GM12865 (cell line): ENCODE measurements around the gene CACNA1B.

Source experiments
- DNase-seq: peaks from one replicate; pipeline ENCODE4 v3.0.0; 2010; ENCODE audit warnings: low read depth
- H3K4me3 ChIP-seq: 2 replicates; pipeline ENCODE4 v1.5.1; 2011; ENCODE audit warnings: mild to moderate bottlenecking, low read depth, low read length, control low read depth
- CTCF ChIP-seq: IDR thresholded peaks from 2 replicates; pipeline ENCODE4 v1.5.1; 2011; ENCODE audit warnings: low read length, control low read depth, low read depth, inconsistent platforms; ENCODE audit not compliant: insufficient read depth; ENCODE audit errors: missing control alignments

CACNA1B gene

GRCh38 chr9:137972355-137972987, 94.9 kb downstream of the CACNA1B start:
- no peak for TF ChIP-seq CTCF
- no peak for DNase-seq
- no peak overlapping the region for H3K4me3 ChIP-seq

- no peak for DNase-seq
- TF ChIP-seq CTCF = no peak
- no peak overlapping the region for H3K4me3 ChIP-seq
Observed at GRCh38 chr9:137972988-137973470, 95.4 kb downstream of the CACNA1B start.

GRCh38 chr9:137973829-137974416, 96.3 kb downstream of the CACNA1B start:
- H3K4me3 ChIP-seq = no peak overlapping the region
- DNase-seq = no peak
- TF ChIP-seq CTCF = no peak

- TF ChIP-seq CTCF = no peak
- DNase-seq = no peak
- H3K4me3 ChIP-seq = no peak overlapping the region
Observed at GRCh38 chr9:137974746-137975526, 97.4 kb downstream of the CACNA1B start.

- TF ChIP-seq CTCF = no peak
Observed at GRCh38 chr9:137975527-137975913, 97.9 kb downstream of the CACNA1B start.

GRCh38 chr9:137975936-137976565, 98.5 kb downstream of the CACNA1B start:
- no peak for TF ChIP-seq CTCF
- DNase-seq = no peak

More at GRCh38 chr9:137975527-137975913, 97.9 kb downstream of the CACNA1B start:
- H3K4me3 ChIP-seq = no peak overlapping the region
- no peak for DNase-seq

More at GRCh38 chr9:137975936-137976565, 98.5 kb downstream of the CACNA1B start:
- no peak overlapping the region for H3K4me3 ChIP-seq
